K562 (cell line): ENCODE data around the gene PPP1R3A. TPM values are rescaled to one million over a fixed set of nuclear protein-coding genes. Genes with fewer than 3 reads are reported as not detected.

Experiments
- ATAC-seq: fragments of 200-7000 bp; cut with Tn5 transposase; 3 replicates; pipeline ENCODE4 v1.9.1; 2020; ENCODE audit warnings: moderate library complexity
- BruUV-seq: library from RNA; stranded (reverse); fragments of 400-500 nt; replicated peaks from 2 replicates; lab custom pipeline; 2021; lab: Mats Ljungman, UMichigan
- CTCF ChIA-PET: fragments of 300-600 bp; formaldehyde crosslinking; extraction: SDS; loops from one replicate; lab custom pipeline; 2021; ENCODE audit warnings: low intra/inter-chr PET ratio; lab: Yijun Ruan, JAX
- POLR2A ChIA-PET: fragments of 300-600, 350-650 bp; sonication (Branson Sonifier 250); formaldehyde crosslinking; extraction: SDS; loops from one replicate; lab custom pipeline; 2021; ENCODE audit warnings: antibody characterized with exemption, inconsistent platforms; lab: Yijun Ruan, JAX
- DNase-seq, 4 experiments: peaks; one replicate each; pipeline versions ENCODE4 v3.0.0 to v3.0.0-alpha.2; 2011 to 2018; ENCODE audit warnings: low spot score in 3 of 4, mixed read lengths in 3 of 4; ENCODE audit errors: extremely low read depth in 1 of 4
- FAIRE-seq: peaks from 2 replicates; lab custom pipeline; 2011; peaks lifted over from hg19 to GRCh38; lab: Jason Lieb, UNC
- H2AFZ ChIP-seq: 2 replicates; pipeline ENCODE4 v1.6.0; 2011; ENCODE audit warnings: low read depth, low read length, control low read depth, inconsistent platforms
- H3K27ac ChIP-seq: fragments of 200-600 bp; 3 replicates; pipeline ENCODE4 v1.8.0; 2011; ENCODE audit warnings: low read depth, mild to moderate bottlenecking, control low read depth, inconsistent platforms, low read length, moderate library complexity, mixed read lengths; ENCODE audit errors: extremely low read depth
- H3K27me3 ChIP-seq, 2 experiments: fragments of 300-600 bp in 1 of 2; 2 replicates in 1 of 2; 3 replicates in 1 of 2; pipeline versions ENCODE4 v1.6.0 to v1.8.0; 2011; ENCODE audit warnings: inconsistent platforms in 2 of 2, low read length in 2 of 2, mild to moderate bottlenecking in 1 of 2, mixed read lengths in 1 of 2, moderate library complexity in 1 of 2; ENCODE audit not compliant: control insufficient read depth in 2 of 2, insufficient read depth in 2 of 2
- H3K36me3 ChIP-seq: fragments of 300-600 bp; 3 replicates; pipeline ENCODE4 v1.8.0; 2011; ENCODE audit warnings: mild to moderate bottlenecking, low read length, inconsistent platforms; ENCODE audit not compliant: control insufficient read depth, insufficient read depth
- H3K4me1 ChIP-seq, 2 experiments: fragments of 200-600 bp in 1 of 2; replicated peaks in 1 of 2; 2 replicates in 1 of 2; 3 replicates in 1 of 2; pipeline versions ENCODE4 v1.5.1 to v1.8.0; 2011; ENCODE audit warnings: inconsistent platforms in 2 of 2, low read length in 2 of 2, mild to moderate bottlenecking in 1 of 2, mixed read lengths in 1 of 2, moderate library complexity in 1 of 2; ENCODE audit not compliant: control insufficient read depth in 2 of 2, insufficient read depth in 2 of 2
- H3K4me2 ChIP-seq: 2 replicates; pipeline ENCODE4 v1.6.1; 2011; ENCODE audit warnings: low read length, control low read depth, inconsistent platforms, mixed read lengths; ENCODE audit not compliant: insufficient read depth
- H3K4me3 ChIP-seq: fragments of 200-600 bp; sonication (generic), shearing (Covaris generic); 2 replicates; pipeline ENCODE4 v1.5.1; 2016; ENCODE audit warnings: control low read depth, inconsistent platforms
- H3K79me2 ChIP-seq: fragments of 200-600 bp; 3 replicates; pipeline ENCODE4 v1.8.0; 2011; ENCODE audit warnings: low read length, inconsistent platforms; ENCODE audit not compliant: control insufficient read depth, insufficient read depth
- H3K9ac ChIP-seq, 2 experiments: 2 replicates each; pipeline versions ENCODE4 v1.6.0 to v1.6.1; 2011; ENCODE audit warnings: low read depth in 2 of 2, low read length in 2 of 2, control low read depth in 1 of 2, inconsistent platforms in 1 of 2, mild to moderate bottlenecking in 1 of 2, mixed read lengths in 1 of 2; ENCODE audit not compliant: insufficient read depth in 1 of 2
- H3K9me1 ChIP-seq: one replicate; pipeline ENCODE4 v1.6.0; 2011; ENCODE audit warnings: inconsistent platforms, mild to moderate bottlenecking, low read length, moderate library complexity; ENCODE audit not compliant: control insufficient read depth, insufficient read depth
- H3K9me3 ChIP-seq: replicated peaks from 2 replicates; pipeline ENCODE4 v1.5.1; 2011; ENCODE audit warnings: low read depth, low read length, inconsistent platforms; ENCODE audit not compliant: control insufficient read depth, insufficient read depth
- H4K20me1 ChIP-seq: replicated peaks from 2 replicates; pipeline ENCODE4 v1.6.1; 2011; ENCODE audit warnings: low read length, inconsistent platforms, mixed read lengths; ENCODE audit not compliant: control insufficient read depth, insufficient read depth
- CEBPB ChIP-seq: fragments of 450-650 bp; IDR thresholded peaks from 2 replicates; pipeline ENCODE4 v1.6.1; 2016; ENCODE audit warnings: missing genetic modification characterization, missing compliant biosample characterization
- ELF2 ChIP-seq: fragments of 250-450 bp; sonication (Bioruptor Pico); IDR thresholded peaks from 2 replicates; pipeline ENCODE4 v1.5.0; 2021; ENCODE audit warnings: mild to moderate bottlenecking
- FOXJ3 ChIP-seq: sonication (generic); formaldehyde crosslinking; IDR thresholded peaks from 2 replicates; pipeline ENCODE4 v1.4.0; 2020; ENCODE audit warnings: mild to moderate bottlenecking, missing genetic modification reagents
- HLTF ChIP-seq: fragments of 450-650 bp; IDR thresholded peaks from 2 replicates; pipeline ENCODE4 v1.6.1; 2016
- KAT8 ChIP-seq: fragments of 450-650 bp; IDR thresholded peaks from 2 replicates; pipeline ENCODE4 v1.6.1; 2016; ENCODE audit warnings: low read depth, mild to moderate bottlenecking
- SRSF3 ChIP-seq: fragments of 200-400 bp; formaldehyde crosslinking; IDR thresholded peaks from 2 replicates; pipeline ENCODE4 v1.6.1; 2016; ENCODE audit warnings: mild to moderate bottlenecking, low read length, moderate library complexity; ENCODE audit not compliant: insufficient read depth
- WGBS: fragments of 100-300 bp; shearing (Covaris generic); methylation state at CpG from one replicate; pipeline ENCODE4 v1.1.6; 2016; ENCODE audit warnings: low coverage, mixed read lengths; ENCODE audit not compliant: insufficient coverage; ENCODE audit errors: missing lambda C conversion rate; 5-methylcytosine and 5-hydroxymethylcytosine counted together
- in situ Hi-C: fragments of 300-500 bp; cut with MboI; formaldehyde crosslinking; loops from 4 replicates; pipeline ENCODE4 v1.15.0; 2018; ENCODE audit warnings: inconsistent platforms, mixed read lengths
- intact Hi-C: fragments of 100-400 bp; cut with micrococcal nuclease; formaldehyde crosslinking; loops from 2 replicates; pipeline ENCODE4 v1.14.2; 2022
- polyA plus RNA-seq, 8 experiments: library from polyadenylated mRNA; depleted of rRNA in 4 of 8; stranded (reverse) in 5 of 8; unstranded in 3 of 8; fragments of >200 nt; fragmentation: Nextera tagmentation in 2 of 8; fragmentation: Illumina TruSeq in 1 of 8; extraction: Ambion mirVana in 2 of 8; extraction: Trizol in 1 of 8; gene quantifications; 2 replicates each; pipeline versions ENCODE4 v1.2.1 to v1.2.3, GENCODE V29; 2011 to 2014; ENCODE audit warnings: inconsistent platforms in 1 of 8, missing spikeins in 1 of 8
- total RNA-seq, 7 experiments: library from RNA; depleted of rRNA in 6 of 7; stranded (reverse); fragments of >200 nt in 6 of 7; fragmentation: Illumina TruSeq in 2 of 7; extraction: Trizol in 2 of 7; gene quantifications; 2 replicates each; pipeline versions ENCODE4 v1.2.1 to v1.2.3, GENCODE V29; 2011 to 2021; ENCODE audit warnings: low replicate concordance in 1 of 7

PPP1R3A gene
- total and polyA plus RNA-seq, 9 of the 15 experiments (the other 6 are each of a cell fraction or from before 2014, with no cell fraction given): 0.01 to 0.03 TPM; not detected in 7

GRCh38 chr7:113953553-113953952 lies 34.7 kb upstream of the PPP1R3A start:
- no peak overlapping the region for H3K27ac ChIP-seq
- H3K4me1 ChIP-seq: no peaks in the 10 kb centered on the region
- WGBS: 2% methylated on average over 2 of the region's 2 CpGs
- TF ChIP-seq CEBPB (no peak), KAT8 (no peak), FOXJ3 (CRISPR knock-in tag) (no peak), SRSF3 (no peak), HLTF (no peak), ELF2 (CRISPR knock-in tag) (no peak)
- in situ Hi-C loops: no loop called here
- H4K20me1 ChIP-seq: no peaks in the 10 kb centered on the region
- no peaks in the 10 kb centered on the region for H3K27me3 ChIP-seq
- no peak overlapping the region for H3K4me3 ChIP-seq
- ChIA-PET POLR2A (no interaction called here), CTCF (no interaction called here)
- ATAC-seq (no peak), FAIRE-seq (no peak), DNase-seq (no peak)
- H3K9me3 ChIP-seq: no peaks in the 10 kb centered on the region; the same call in 1 of the 2 replicates
- no peak overlapping the region for H2AFZ ChIP-seq
- intact Hi-C loops: no loop called here
- H3K9ac ChIP-seq: no peak overlapping the region
- no peaks in the 10 kb centered on the region for H3K36me3 ChIP-seq
- no peak overlapping the region for H3K4me2 ChIP-seq
- H3K79me2 ChIP-seq: no peaks in the 10 kb centered on the region
- BruUV-seq: no TSS peak
- no peaks in the 10 kb centered on the region for H3K9me1 ChIP-seq
